Sigmoid colon (tissue), 7 donors: ENCODE data around the gene TAF1L. TPM values are rescaled to one million over a fixed set of nuclear protein-coding genes. Genes with fewer than 3 reads are reported as not detected.

ENCODE experiments used
- DNase-seq: peaks from one replicate; pipeline ENCODE4 v3.0.0-alpha.2; 2019
- H3K27ac ChIP-seq, 4 donors: fragments of 200-600 bp; sonication (generic); one replicate each; pipeline ENCODE4 v1.5.1; 2016 to 2019; ENCODE audit warnings: mild to moderate bottlenecking in 1 of 4
- H3K27me3 ChIP-seq, 3 donors: fragments of 200-600 bp; sonication (generic); one replicate each; pipeline ENCODE4 v1.5.1; 2019; ENCODE audit warnings: mild to moderate bottlenecking in 1 of 3
- H3K36me3 ChIP-seq, 4 donors: fragments of 200-600 bp; sonication (generic); one replicate each; pipeline ENCODE4 v1.5.1; 2016 to 2019
- H3K4me1 ChIP-seq, 4 donors: fragments of 200-600 bp; sonication (generic); one replicate each; pipeline ENCODE4 v1.5.1; 2017 to 2019
- H3K4me3 ChIP-seq, 4 donors: fragments of 200-600 bp; sonication (generic); one replicate each; pipeline ENCODE4 v1.5.1; 2017 to 2019; ENCODE audit warnings: mild to moderate bottlenecking in 2 of 4, moderate library complexity in 1 of 4
- H3K9me3 ChIP-seq, 4 donors: fragments of 200-600 bp in 3 of 4; sonication (generic) in 3 of 4; one replicate each; pipeline versions ENCODE4 v1.5.1 to v1.6.1; 2013 to 2019
- CTCF ChIP-seq, 4 experiments: fragments of 450-650 bp in 3 of 4; fragments of 200-600 bp in 1 of 4; IDR thresholded peaks; one replicate each; pipeline ENCODE4 v1.5.1; 2016 to 2019; ENCODE audit warnings: antibody characterized with exemption in 4 of 4, mild to moderate bottlenecking in 3 of 4, moderate library complexity in 2 of 4
- EP300 ChIP-seq, 4 donors: sonication (generic); formaldehyde crosslinking; IDR thresholded peaks; one replicate each; pipeline ENCODE4 v1.6.1; 2017; ENCODE audit warnings: antibody characterized with exemption in 4 of 4
- POLR2A ChIP-seq, 2 donors: fragments of 450-650 bp; IDR thresholded peaks; one replicate each; pipeline ENCODE4 v1.6.1; 2016; ENCODE audit warnings: antibody characterized with exemption in 2 of 2, mild to moderate bottlenecking in 2 of 2, moderate library complexity in 2 of 2
- POLR2AphosphoS5 ChIP-seq, 4 donors: sonication (generic); formaldehyde crosslinking; IDR thresholded peaks; one replicate each; pipeline ENCODE4 v1.6.1; 2017; ENCODE audit warnings: antibody characterized with exemption in 4 of 4
- WGBS, 2 donors: extraction: QIAGEN DNeasy Blood & Tissue Kit; methylation state at CpG; one replicate each; pipeline ENCODE4 v1.1.7; 2013; 5-methylcytosine and 5-hydroxymethylcytosine counted together
- intact Hi-C: fragments of 100-400 bp; cut with DNase I; formaldehyde crosslinking; loops from one replicate; pipeline ENCODE4 v1.15.1; 2023
- polyA plus RNA-seq, 3 donors: library from polyadenylated mRNA; stranded (reverse); fragments of 200-250 nt; gene quantifications; one replicate each; pipeline ENCODE4 v1.2.3, GENCODE V29; 2013
- total RNA-seq, 4 donors: library from RNA; depleted of rRNA; stranded (reverse); fragments of >200 nt; gene quantifications; one replicate each; pipeline ENCODE4 v1.1.0, GENCODE V29; 2016
- donor health status: healthy with polysubstance abuse.
- donor health status: Bipolar disorder and iron deficiency.
- donor health status: healthy.

Gene TAF1L
- not detected for total RNA-seq
- not detected for polyA plus RNA-seq

DNA sequence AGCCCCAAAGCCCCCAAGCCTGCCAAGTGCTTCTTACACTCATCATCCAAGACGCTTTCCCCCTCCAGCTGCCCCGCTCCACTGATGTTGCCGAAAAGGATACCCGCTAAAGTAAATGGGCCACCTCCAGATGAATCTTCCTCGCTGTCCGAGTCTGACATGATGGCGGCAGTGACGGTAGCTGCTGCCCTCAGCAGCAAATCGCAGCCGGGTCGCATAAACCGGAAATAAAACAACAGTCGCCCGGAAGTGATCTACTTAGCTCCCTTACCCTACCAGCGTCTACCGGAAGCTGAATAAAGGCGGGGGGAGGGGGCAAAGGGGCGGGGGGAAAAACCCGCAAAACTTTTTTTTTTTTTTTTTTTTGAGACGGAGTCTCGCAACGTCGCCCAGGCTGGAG lies at the start of gene TAF1L:
TSS of gene TAF1L (minus strand) at position 308 of the 400 bp plus-strand sequence. CDS start at position 218, 90 bp downstream.
- Histone ChIP-seq H3K27me3 (no peaks in the 10 kb centered on the region), H3K4me3 (no peak within 1 kb of the TSS), H3K27ac (no peak within 1 kb of the TSS), H3K36me3 (no peaks in the 10 kb centered on the region), H3K9me3 (no peaks in the 10 kb centered on the region), H3K4me1 (no peaks in the 10 kb centered on the region)
- DNase-seq, result no peak
- intact Hi-C loops, result no loop called here
- no peak for TF ChIP-seq EP300 (IDR thresholded peaks at IDR 0.05)
- WGBS, 2 donors, result 94 to 97% methylated on average over 23 of the region's 23 CpGs

DNA sequence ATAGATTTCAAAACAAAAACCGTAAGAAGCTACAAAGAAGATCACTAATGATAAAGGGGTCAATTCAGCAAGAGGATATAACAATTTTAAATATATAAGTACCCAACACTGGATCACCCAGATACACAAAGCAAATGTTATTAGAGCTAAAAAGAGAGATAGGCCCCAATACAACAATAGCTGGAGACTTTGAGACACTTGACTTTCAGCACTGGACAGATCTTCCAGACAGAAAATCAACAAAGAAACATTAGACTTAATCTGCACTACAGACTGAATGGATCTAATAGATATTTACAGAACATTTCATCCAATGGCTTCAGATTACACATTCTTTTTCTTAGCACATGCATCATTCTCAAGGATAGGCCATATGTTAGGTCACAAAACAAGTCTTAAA lies 46.3 kb upstream of the TAF1L start:
- H3K27me3 ChIP-seq, result no peaks in the 10 kb centered on the region
- DNase-seq, result no peak
- no peaks in the 10 kb centered on the region for H3K4me1 ChIP-seq
- H3K9me3 ChIP-seq, result peaks cover 0 to 6% (median 3%) of the 10 kb centered on the region in 4 donors
- no peak overlapping the region for H3K4me3 ChIP-seq
- H3K27ac ChIP-seq, result no peak overlapping the region
- TF ChIP-seq POLR2A (IDR thresholded peaks at IDR 0.05), result no peak
- no peak for TF ChIP-seq POLR2AphosphoS5 (IDR thresholded peaks at IDR 0.05)
- TF ChIP-seq EP300 (IDR thresholded peaks at IDR 0.05), result no peak
- no peak for TF ChIP-seq CTCF (IDR thresholded peaks at IDR 0.05)
- no peaks in the 10 kb centered on the region for H3K36me3 ChIP-seq
- intact Hi-C loops, result no loop called here
- WGBS, 2 donors, result 85 to 98% methylated on average over 1 of the region's 1 CpG

DNA sequence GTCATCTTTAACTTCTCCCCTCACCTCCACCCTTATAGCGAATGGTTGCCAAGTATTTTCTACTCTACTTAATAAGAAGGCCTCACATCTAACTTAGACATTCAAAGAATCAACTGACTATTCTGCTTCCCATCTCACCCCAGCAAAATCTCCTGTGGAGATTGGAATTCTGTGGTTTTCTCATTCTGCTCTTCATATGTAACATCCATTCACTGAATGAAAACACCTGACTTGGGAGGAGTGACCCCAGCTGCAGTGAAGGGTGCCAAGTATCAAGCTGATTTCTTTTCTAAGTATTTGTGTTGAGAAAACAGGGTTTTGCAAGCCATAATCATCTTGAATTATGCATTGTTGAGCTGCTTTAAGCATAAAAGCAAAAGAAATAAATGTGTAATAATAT lies 42.5 kb upstream of the TAF1L start:
- 80 to 83% methylated on average over 1 of the region's 1 CpG for WGBS, 2 donors
- H3K4me1 ChIP-seq, result no peaks in the 10 kb centered on the region
- no peak overlapping the region for H3K27ac ChIP-seq
- intact Hi-C loops, result no loop called here
- H3K27me3 ChIP-seq, result no peaks in the 10 kb centered on the region
- H3K36me3 ChIP-seq, result no peaks in the 10 kb centered on the region
- TF ChIP-seq CTCF (IDR thresholded peaks at IDR 0.05) (no peak), POLR2A (IDR thresholded peaks at IDR 0.05) (no peak), EP300 (IDR thresholded peaks at IDR 0.05) (no peak), POLR2AphosphoS5 (IDR thresholded peaks at IDR 0.05) (no peak)
- H3K4me3 ChIP-seq, result no peak overlapping the region
- no peak for DNase-seq
- H3K9me3 ChIP-seq, result no peaks in the 10 kb centered on the region

DNA sequence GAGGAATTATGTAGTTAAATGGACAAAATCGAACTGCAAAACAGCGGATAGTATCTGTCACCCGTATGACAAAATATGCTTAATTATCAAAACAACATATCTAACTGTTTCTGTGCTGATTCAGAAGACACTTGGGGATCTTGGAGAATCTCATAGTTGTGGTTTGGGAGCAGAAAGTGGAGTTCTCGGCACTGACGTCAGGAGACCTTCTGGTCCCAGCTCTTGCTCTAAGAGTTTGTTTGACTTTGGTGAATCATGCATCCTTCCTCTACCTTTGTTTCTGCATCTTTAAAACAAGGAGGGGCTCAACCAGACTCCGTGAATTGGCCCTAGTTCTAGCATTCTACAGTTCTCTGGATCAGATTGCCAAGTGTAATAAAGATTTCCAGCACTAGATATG lies 37.0 kb upstream of the TAF1L start:
- intact Hi-C loops, result no loop called here
- WGBS, 2 donors, result 73 to 86% methylated on average over 6 of the region's 6 CpGs
- no peak for DNase-seq
- Histone ChIP-seq H3K27me3 (no peaks in the 10 kb centered on the region), H3K9me3 (no peaks in the 10 kb centered on the region), H3K36me3 (no peaks in the 10 kb centered on the region), H3K4me1 (no peaks in the 10 kb centered on the region), H3K4me3 (no peak overlapping the region), H3K27ac (no peak overlapping the region)
- TF ChIP-seq CTCF (IDR thresholded peaks at IDR 0.05) (no peak), POLR2A (IDR thresholded peaks at IDR 0.05) (no peak), POLR2AphosphoS5 (IDR thresholded peaks at IDR 0.05) (no peak), EP300 (IDR thresholded peaks at IDR 0.05) (no peak)

GRCh38 chr9:32671333-32671732 lies 35.9 kb upstream of the TAF1L start:
- intact Hi-C loops, result no loop called here
- no peaks in the 10 kb centered on the region for H3K4me1 ChIP-seq
- no peak overlapping the region for H3K4me3 ChIP-seq
- H3K27ac ChIP-seq, result no peak overlapping the region
- H3K9me3 ChIP-seq, result no peaks in the 10 kb centered on the region
- TF ChIP-seq POLR2A (IDR thresholded peaks at IDR 0.05) (no peak), EP300 (IDR thresholded peaks at IDR 0.05) (no peak), CTCF (IDR thresholded peaks at IDR 0.05) (no peak), POLR2AphosphoS5 (IDR thresholded peaks at IDR 0.05) (no peak)
- 93 to 96% methylated on average over 1 of the region's 1 CpG for WGBS, 2 donors
- H3K27me3 ChIP-seq, result no peaks in the 10 kb centered on the region
- no peaks in the 10 kb centered on the region for H3K36me3 ChIP-seq
- no peak for DNase-seq
